Endothelial cell (in vitro differentiated cells): ENCODE data around the gene SETX. TPM values are rescaled to one million over a fixed set of nuclear protein-coding genes. Genes with fewer than 3 reads are reported as not detected.

Experiments used
- DNase-seq: peaks from one replicate; pipeline ENCODE4 v3.0.0; 2021; ENCODE audit warnings: low spot score
- H3K27ac Mint-ChIP-seq: one replicate; pipeline ENCODE4 v1.8.0; 2021; ENCODE audit warnings: mixed read lengths, inconsistent platforms; ENCODE audit not compliant: unreplicated experiment
- H3K27me3 Mint-ChIP-seq: one replicate; pipeline ENCODE4 v1.8.0; 2021; ENCODE audit warnings: mild to moderate bottlenecking, moderate library complexity, mixed read lengths, inconsistent platforms; ENCODE audit not compliant: unreplicated experiment
- H3K36me3 Mint-ChIP-seq: one replicate; pipeline ENCODE4 v1.8.0; 2021; ENCODE audit warnings: mild to moderate bottlenecking, low read depth, mixed read lengths, inconsistent platforms; ENCODE audit not compliant: unreplicated experiment
- H3K4me1 Mint-ChIP-seq: one replicate; pipeline ENCODE4 v1.8.0; 2021; ENCODE audit warnings: mild to moderate bottlenecking, mixed read lengths, inconsistent platforms; ENCODE audit not compliant: unreplicated experiment
- H3K4me3 Mint-ChIP-seq: one replicate; pipeline ENCODE4 v1.8.0; 2021; ENCODE audit warnings: mild to moderate bottlenecking, mixed read lengths, inconsistent platforms; ENCODE audit not compliant: unreplicated experiment
- H3K9me3 Mint-ChIP-seq: one replicate; pipeline ENCODE4 v1.8.0; 2021; ENCODE audit warnings: mixed read lengths, inconsistent platforms; ENCODE audit not compliant: unreplicated experiment
- CTCF ChIP-seq: fragments of 200-600 bp; sonication (generic); IDR thresholded peaks from one replicate; pipeline ENCODE4 v1.5.0; 2021; ENCODE audit warnings: antibody characterized with exemption; ENCODE audit not compliant: unreplicated experiment
- total RNA-seq: library from RNA; stranded (reverse); fragmentation: NEBNext Ultra II Directional; extraction: Animal tissue kit (Norgen Biotek cat#: 25700); gene quantifications from one replicate; pipeline ENCODE4 v1.2.1, GENCODE V29; 2021; ENCODE audit not compliant: unreplicated experiment

SETX gene
- total RNA-seq, 1 donor from 2014 or later: 169 TPM

- Mint-ChIP-seq H3K4me3 (no peak overlapping the region), H3K9me3 (no peaks in the 10 kb centered on the region), H3K27ac (no peak overlapping the region), H3K4me1 (peaks cover 42% of the 10 kb centered on the region), H3K27me3 (no peaks in the 10 kb centered on the region), H3K36me3 (no peaks in the 10 kb centered on the region)
- no peak for DNase-seq
- no peak for TF ChIP-seq CTCF
Measured at GRCh38 chr9:132366481-132366880, 11.7 kb upstream of the SETX start.

- Mint-ChIP-seq H3K4me3 (no peak overlapping the region), H3K27ac (no peak overlapping the region), H3K9me3 (no peaks in the 10 kb centered on the region), H3K4me1 (peaks cover 38% of the 10 kb centered on the region), H3K27me3 (no peaks in the 10 kb centered on the region), H3K36me3 (no peaks in the 10 kb centered on the region)
- TF ChIP-seq CTCF: no peak
- no peak for DNase-seq
Measured at GRCh38 chr9:132365986-132366385, 11.2 kb upstream of the SETX start.

GRCh38 chr9:132364068-132364467 lies 9.3 kb upstream of the SETX start:
- Mint-ChIP-seq H3K4me1 (peaks cover 20% of the 10 kb centered on the region), H3K27ac (no peak overlapping the region), H3K4me3 (no peak overlapping the region), H3K27me3 (no peaks in the 10 kb centered on the region), H3K36me3 (no peaks in the 10 kb centered on the region), H3K9me3 (no peaks in the 10 kb centered on the region)
- DNase-seq: no peak
- TF ChIP-seq CTCF: no peak

- peaks cover 18% of the 10 kb centered on the region for H3K4me1 Mint-ChIP-seq
- no peak for DNase-seq
- H3K36me3 Mint-ChIP-seq: peaks cover 22% of the 10 kb centered on the region
- H3K27ac Mint-ChIP-seq: no peak overlapping the region
- no peak for TF ChIP-seq CTCF
- no peaks in the 10 kb centered on the region for H3K9me3 Mint-ChIP-seq
- H3K27me3 Mint-ChIP-seq: peaks cover 4% of the 10 kb centered on the region
- H3K4me3 Mint-ChIP-seq: no peak overlapping the region
Measured at GRCh38 chr9:132357764-132358163, 3.0 kb upstream of the SETX start.

- no peak for DNase-seq
- Mint-ChIP-seq H3K36me3 (peaks cover 35% of the 10 kb centered on the region), H3K4me3 (peak overlapping the region; percentile 33), H3K27ac (peak overlapping the region; percentile 41), H3K27me3 (peaks cover 4% of the 10 kb centered on the region), H3K4me1 (peaks cover 31% of the 10 kb centered on the region), H3K9me3 (no peaks in the 10 kb centered on the region)
- no peak for TF ChIP-seq CTCF
Measured at GRCh38 chr9:132356324-132356924, 1.6 kb upstream of the SETX start.
